GM23248 (cell line): ENCODE data around the gene SPINK6.

Experiments
- EZH2 ChIP-seq: fragments of 200-600 bp; sonication (generic); IDR thresholded peaks from 2 replicates; pipeline ENCODE4 v1.6.1; 2018; ENCODE audit warnings: antibody characterized with exemption, mild to moderate bottlenecking; ENCODE audit not compliant: insufficient read depth, poor library complexity, severe bottlenecking
- EZH2phosphoT487 ChIP-seq: fragments of 200-600 bp; sonication (generic); IDR thresholded peaks from 2 replicates; pipeline ENCODE4 v1.6.1; 2018; ENCODE audit warnings: antibody characterized with exemption, moderate library complexity, mild to moderate bottlenecking, low read depth; ENCODE audit not compliant: insufficient read depth

DNA sequence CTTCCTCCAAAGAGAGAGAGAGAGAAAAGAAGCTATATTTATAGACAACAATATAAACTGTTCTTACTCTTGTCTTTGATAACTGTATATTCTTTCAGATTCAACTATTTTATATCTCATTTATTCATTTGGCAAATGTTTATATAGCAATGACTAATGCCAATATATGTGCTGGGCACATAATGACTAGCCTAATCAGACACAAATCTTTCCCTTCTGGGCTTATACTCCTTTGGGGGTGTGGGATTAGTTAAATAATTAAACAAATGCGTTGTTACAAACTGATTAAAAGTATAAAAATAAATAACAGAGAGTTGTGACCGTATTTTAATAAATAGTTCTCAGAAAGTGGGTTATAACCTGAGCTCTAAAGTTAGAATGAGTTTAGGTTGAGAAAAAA lies 30.5 kb upstream of the SPINK6 start:
- no peak for TF ChIP-seq EZH2
- TF ChIP-seq EZH2phosphoT487 = no peak
